Breast epithelium (tissue), 4 donors: ENCODE measurements around the gene GJA4. TPM values are rescaled to one million over a fixed set of nuclear protein-coding genes. Genes with fewer than 3 reads are reported as not detected.
A peak's percentile ranks its signal among the peaks of the same experiment; 100 is the strongest.
"Not testable (repeated sequence)": the region's sequence is repeated elsewhere in the genome, so short reads cannot be mapped to it uniquely, and the experiment has no call there.

ENCODE experiments used
- DNase-seq, 2 donors: peaks; one replicate each; pipeline ENCODE4 v3.0.0-alpha.2; 2019; ENCODE audit warnings: low spot score in 2 of 2
- H3K27ac ChIP-seq, 2 donors: fragments of 200-600 bp; sonication (generic) in 1 of 2; one replicate each; pipeline ENCODE4 v1.5.1; 2016 to 2019; ENCODE audit warnings: mild to moderate bottlenecking in 1 of 2
- H3K27me3 ChIP-seq, 2 donors: fragments of 200-600 bp; sonication (generic) in 1 of 2; one replicate each; pipeline versions ENCODE4 v1.5.1 to v1.6.0; 2017 to 2019; ENCODE audit warnings: control low read depth in 1 of 2, mild to moderate bottlenecking in 1 of 2
- H3K36me3 ChIP-seq: fragments of 200-600 bp; one replicate; pipeline ENCODE4 v1.5.1; 2019
- H3K4me1 ChIP-seq, 2 donors: fragments of 200-600 bp; sonication (generic); one replicate each; pipeline ENCODE4 v1.5.1; 2016 to 2019; ENCODE audit warnings: control low read depth in 1 of 2
- H3K4me3 ChIP-seq, 3 donors: fragments of 200-600 bp; sonication (generic); 1 replicate in 2 of 3; 2 replicates in 1 of 3; pipeline ENCODE4 v1.5.1; 2016 to 2019; ENCODE audit warnings: mild to moderate bottlenecking in 3 of 3, moderate library complexity in 2 of 3
- H3K9me3 ChIP-seq, 2 donors: fragments of 200-600 bp; sonication (generic) in 1 of 2; one replicate each; pipeline ENCODE4 v1.5.1; 2016 to 2019; ENCODE audit warnings: control low read depth in 1 of 2
- CTCF ChIP-seq, 3 donors: fragments of 450-650 bp; IDR thresholded peaks; one replicate each; pipeline ENCODE4 v1.5.1; 2016 to 2017; ENCODE audit warnings: antibody characterized with exemption in 3 of 3, mild to moderate bottlenecking in 3 of 3, moderate library complexity in 3 of 3
- POLR2A ChIP-seq: fragments of 450-650 bp; IDR thresholded peaks from one replicate; pipeline ENCODE4 v1.6.1; 2016; ENCODE audit warnings: antibody characterized with exemption, mild to moderate bottlenecking, moderate library complexity
- POLR2AphosphoS5 ChIP-seq, 3 donors: sonication (generic); formaldehyde crosslinking; IDR thresholded peaks; one replicate each; pipeline ENCODE4 v1.6.1; 2017; ENCODE audit warnings: antibody characterized with exemption in 3 of 3
- intact Hi-C: fragments of 100-400 bp; cut with DNase I; formaldehyde crosslinking; loops from one replicate; pipeline ENCODE4 v1.15.1; 2023; ENCODE audit warnings: low total_unique reads
- total RNA-seq, 3 donors: library from RNA; depleted of rRNA; stranded (reverse); fragments of >200 nt; gene quantifications; one replicate each; pipeline ENCODE4 v1.1.0, GENCODE V29; 2016

The GJA4 gene
- total RNA-seq, 3 donors from 2014 or later: 8.9 to 39.3 (median 18.9) TPM

- TF ChIP-seq CTCF (IDR thresholded peaks at IDR 0.05) (no peak), POLR2AphosphoS5 (IDR thresholded peaks at IDR 0.05) (no peak), POLR2A (no peak)
- no peaks in the 10 kb centered on the region for H3K4me1 ChIP-seq
- no peak for DNase-seq
- H3K27ac ChIP-seq: no peak overlapping the region
- no peaks in the 10 kb centered on the region for H3K36me3 ChIP-seq
- no peaks in the 10 kb centered on the region for H3K9me3 ChIP-seq
- intact Hi-C loops: no loop called here
- H3K27me3 ChIP-seq: no peaks in the 10 kb centered on the region
- H3K4me3 ChIP-seq: no peak overlapping the region
Measured at GRCh38 chr1:34816332-34816731, 23.5 kb downstream of the GJA4 start.

GRCh38 chr1:34816778-34817177 lies 24.0 kb downstream of the GJA4 start:
- H3K4me3 ChIP-seq: no peak overlapping the region
- intact Hi-C loops: loop anchor here (1.0 kb wide), 1 partner anchor 36 kb away; no protein-coding TSS in a partner anchor
- H3K36me3 ChIP-seq: no peaks in the 10 kb centered on the region
- no peak overlapping the region for H3K27ac ChIP-seq
- H3K9me3 ChIP-seq: no peaks in the 10 kb centered on the region
- H3K4me1 ChIP-seq: no peaks in the 10 kb centered on the region
- no peak for DNase-seq
- TF ChIP-seq POLR2AphosphoS5 (IDR thresholded peaks at IDR 0.05): no peak
- TF ChIP-seq POLR2A: no peak
- TF ChIP-seq CTCF (IDR thresholded peaks at IDR 0.05): no peak
- H3K27me3 ChIP-seq: no peaks in the 10 kb centered on the region

GRCh38 chr1:34818862-34819261 lies 26.1 kb downstream of the GJA4 start:
- H3K9me3 ChIP-seq, intact Hi-C loops, H3K27me3 ChIP-seq, H3K4me3 ChIP-seq, H3K27ac ChIP-seq, H3K4me1 ChIP-seq, DNase-seq, H3K36me3 ChIP-seq: not testable (repeated sequence)

- TF ChIP-seq POLR2A (no peak), CTCF (IDR thresholded peaks at IDR 0.05) (no peak), POLR2AphosphoS5 (IDR thresholded peaks at IDR 0.05) (no peak)
- no peaks in the 10 kb centered on the region for H3K4me1 ChIP-seq
- H3K36me3 ChIP-seq: no peaks in the 10 kb centered on the region
- H3K27ac ChIP-seq: no peak overlapping the region
- intact Hi-C loops: no loop called here
- DNase-seq: no peak
- no peak overlapping the region for H3K4me3 ChIP-seq
- H3K9me3 ChIP-seq: peaks cover 0 to 6% of the 10 kb centered on the region in 2 donors
- no peaks in the 10 kb centered on the region for H3K27me3 ChIP-seq
Measured at GRCh38 chr1:34822202-34822601, 29.4 kb downstream of the GJA4 start.

- no peak for DNase-seq
- peaks cover 0 to 6% of the 10 kb centered on the region in 2 donors for H3K9me3 ChIP-seq
- H3K27ac ChIP-seq: peak overlapping the region in 1 of 2 donors; percentile 27
- TF ChIP-seq POLR2A: no peak
- no peak for TF ChIP-seq CTCF (IDR thresholded peaks at IDR 0.05)
- no peak for TF ChIP-seq POLR2AphosphoS5 (IDR thresholded peaks at IDR 0.05)
- no peaks in the 10 kb centered on the region for H3K36me3 ChIP-seq
- H3K4me3 ChIP-seq: no peak overlapping the region
- H3K27me3 ChIP-seq: no peaks in the 10 kb centered on the region
- intact Hi-C loops: no loop called here
- H3K4me1 ChIP-seq: peaks cover 0 to 6% of the 10 kb centered on the region in 2 donors
Measured at GRCh38 chr1:34824817-34825454, 32.1 kb downstream of the GJA4 start.
